GM12872 (cell line): ENCODE results near the gene PLXNB1.

Source experiments
- TF ChIP-seq, protein P1 (sequence below): IDR thresholded peaks from 3 replicates; pipeline ENCODE4 v1.5.1; 2011; ENCODE audit warnings: low read depth, mild to moderate bottlenecking, low read length, moderate library complexity; ENCODE audit not compliant: insufficient read depth

PLXNB1 gene

DNA sequence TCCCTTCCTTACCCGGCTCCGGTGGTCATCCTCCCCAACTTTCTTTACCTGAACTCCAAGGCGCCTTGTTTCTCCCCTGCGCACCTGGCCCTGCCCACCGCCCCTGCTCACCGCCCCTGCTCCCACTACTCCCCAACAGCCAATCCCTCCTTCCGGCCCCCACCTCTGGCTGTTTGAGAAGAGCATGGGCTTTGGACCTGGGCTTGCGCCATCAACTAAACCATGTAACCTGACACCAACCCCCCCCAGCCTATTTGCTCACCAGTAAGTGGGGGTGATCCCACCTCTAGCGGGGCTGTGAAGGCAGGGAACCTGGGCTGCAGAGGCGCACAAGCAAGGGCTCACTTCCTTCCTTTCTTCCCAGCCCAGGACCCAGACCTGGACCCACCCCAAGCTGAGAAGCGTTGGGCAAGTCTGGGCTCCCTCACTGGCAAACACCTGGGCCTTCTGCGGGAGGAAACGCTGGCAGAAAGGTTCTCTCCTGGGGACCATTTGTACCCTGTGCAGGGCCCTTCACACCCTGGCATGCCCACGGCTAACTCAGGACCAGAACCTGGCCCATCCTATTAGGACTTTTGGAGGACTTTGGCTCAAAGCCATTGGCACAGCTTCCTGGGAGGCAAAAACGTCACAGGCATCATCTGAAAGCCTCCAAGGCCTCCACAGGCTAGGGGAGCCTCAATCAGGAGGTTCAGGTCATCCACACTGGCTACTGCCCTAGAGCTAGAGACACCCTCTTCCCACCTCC is at the start of gene PLXNB1:
Gene PLXNB1, minus strand, starts transcription at position 127 of the 748 bp plus-strand sequence. CDS start 5,475 bp downstream, outside the sequence.
- TF ChIP-seq, protein P1, sequence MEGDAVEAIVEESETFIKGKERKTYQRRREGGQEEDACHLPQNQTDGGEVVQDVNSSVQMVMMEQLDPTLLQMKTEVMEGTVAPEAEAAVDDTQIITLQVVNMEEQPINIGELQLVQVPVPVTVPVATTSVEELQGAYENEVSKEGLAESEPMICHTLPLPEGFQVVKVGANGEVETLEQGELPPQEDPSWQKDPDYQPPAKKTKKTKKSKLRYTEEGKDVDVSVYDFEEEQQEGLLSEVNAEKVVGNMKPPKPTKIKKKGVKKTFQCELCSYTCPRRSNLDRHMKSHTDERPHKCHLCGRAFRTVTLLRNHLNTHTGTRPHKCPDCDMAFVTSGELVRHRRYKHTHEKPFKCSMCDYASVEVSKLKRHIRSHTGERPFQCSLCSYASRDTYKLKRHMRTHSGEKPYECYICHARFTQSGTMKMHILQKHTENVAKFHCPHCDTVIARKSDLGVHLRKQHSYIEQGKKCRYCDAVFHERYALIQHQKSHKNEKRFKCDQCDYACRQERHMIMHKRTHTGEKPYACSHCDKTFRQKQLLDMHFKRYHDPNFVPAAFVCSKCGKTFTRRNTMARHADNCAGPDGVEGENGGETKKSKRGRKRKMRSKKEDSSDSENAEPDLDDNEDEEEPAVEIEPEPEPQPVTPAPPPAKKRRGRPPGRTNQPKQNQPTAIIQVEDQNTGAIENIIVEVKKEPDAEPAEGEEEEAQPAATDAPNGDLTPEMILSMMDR, result no peak

- TF ChIP-seq, protein P1, result peak; percentile 13; the same call in 1 of the 3 replicates
Measured at GRCh38 chr3:48478626-48479555, 49.0 kb upstream of the PLXNB1 start.

GRCh38 chr3:48477959-48478520 is 48.2 kb upstream of the PLXNB1 start:
- TF ChIP-seq, protein P1, result no peak

DNA sequence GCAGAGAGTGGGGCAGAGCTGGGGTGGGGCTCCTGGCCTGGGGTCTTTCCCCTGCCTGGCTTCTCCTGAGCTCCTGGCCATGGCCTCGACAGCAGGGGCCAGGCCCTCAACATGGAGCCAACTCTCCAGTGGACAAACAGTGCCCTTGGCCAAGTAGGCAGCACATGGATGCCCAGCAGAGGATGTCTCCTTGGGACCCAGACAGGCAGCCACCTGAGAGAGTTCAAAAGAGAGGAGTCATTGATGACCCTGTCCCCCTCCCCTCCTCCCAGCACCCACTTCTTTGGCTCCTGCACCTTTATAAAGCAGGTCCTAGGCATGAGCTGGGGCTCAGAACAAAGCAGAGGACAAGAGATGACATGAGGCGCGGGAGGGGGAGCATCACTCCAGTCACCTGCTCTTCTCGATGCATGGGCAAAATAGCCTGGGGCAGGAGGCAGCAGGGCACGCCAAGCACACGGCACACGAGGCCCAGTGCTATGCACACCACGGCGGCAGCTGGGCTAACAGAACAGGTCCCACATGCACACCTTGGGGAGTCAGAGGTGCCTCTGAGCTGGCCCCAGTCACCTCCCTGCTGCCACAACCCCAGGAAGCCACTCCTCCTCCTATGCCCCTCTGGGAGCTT is 46.7 kb upstream of the PLXNB1 start:
- TF ChIP-seq, protein P1, result no peak

DNA sequence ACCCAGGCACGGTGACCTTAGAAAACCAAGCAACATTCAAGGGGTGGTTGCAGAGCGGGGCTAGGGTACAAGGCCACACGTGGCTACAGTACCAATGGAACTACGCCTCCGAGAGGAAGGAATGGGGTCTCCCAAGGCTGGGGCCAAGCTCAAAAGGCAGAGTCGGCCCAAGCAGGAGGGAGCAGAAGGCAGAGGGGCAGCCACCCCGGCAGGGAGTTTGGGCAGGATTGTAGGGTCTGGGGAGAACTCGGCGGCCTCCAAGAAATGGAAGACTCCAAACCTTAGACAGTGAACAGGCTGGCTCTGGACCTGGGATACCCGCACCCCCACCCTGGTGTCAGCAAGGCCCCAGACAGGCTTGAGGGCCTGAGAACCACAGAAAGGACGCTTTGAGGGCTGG is 45.3 kb upstream of the PLXNB1 start:
- TF ChIP-seq, protein P1, result no peak

DNA sequence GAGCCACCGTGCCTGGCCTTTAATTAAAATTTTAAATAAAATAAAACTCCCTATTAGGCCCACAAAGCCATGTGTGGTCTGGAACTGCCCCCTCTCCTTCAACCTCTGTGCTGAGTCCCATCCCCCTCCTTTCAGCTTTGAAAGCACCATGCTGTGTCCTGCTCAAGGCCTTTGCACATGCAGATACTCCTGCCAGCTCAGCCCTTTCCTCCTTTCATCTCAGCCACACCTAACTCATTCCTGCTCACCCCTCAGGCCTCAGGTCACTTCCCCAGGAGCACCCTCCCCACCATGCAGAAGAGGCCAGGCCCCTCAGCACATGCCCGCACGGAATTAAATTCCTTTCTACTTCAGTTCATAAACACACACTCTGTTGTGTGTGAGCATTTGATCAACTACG is 44.7 kb upstream of the PLXNB1 start:
- TF ChIP-seq, protein P1, result no peak

DNA sequence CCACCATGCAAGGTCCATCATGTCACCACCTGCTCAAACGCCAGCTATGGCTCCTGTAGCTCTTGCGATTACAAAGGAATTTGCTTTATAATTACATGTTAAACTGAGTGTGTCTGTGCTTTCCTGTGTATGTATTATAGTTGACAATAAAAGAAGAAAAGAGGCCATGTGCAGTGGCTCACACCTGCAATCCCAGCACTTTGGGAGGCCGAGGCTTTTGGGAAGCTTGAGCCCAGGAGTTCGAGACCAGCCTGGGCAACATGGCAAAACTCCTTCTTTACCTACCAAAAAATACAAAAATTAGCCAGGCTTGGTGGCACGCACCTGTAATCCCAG is 43.7 kb upstream of the PLXNB1 start:
- TF ChIP-seq, protein P1, result no peak
